GM19023 (cell line): ENCODE measurements around the gene NKD1.
"Not testable (repeated sequence)": the region's sequence is repeated elsewhere in the genome, so short reads cannot be mapped to it uniquely, and the experiment has no call there.

Experiments
- ATAC-seq: cut with Tn5 transposase; IDR thresholded peaks from one replicate; pipeline ENCODE4 v1.9.1; 2021; ENCODE audit warnings: mild to moderate bottlenecking, moderate library complexity; ENCODE audit not compliant: unreplicated experiment

Gene NKD1

GRCh38 chr16:50548125-50548908, at the start of gene NKD1:
NKD1 (plus strand) TSS chr16:50548396; CDS start chr16:50548554, 158 bp downstream.
- ATAC-seq = peak; percentile 81

GRCh38 chr16:50498431-50499155, 49.6 kb upstream of the NKD1 start:
- no peak for ATAC-seq

- ATAC-seq = no peak
These were observed 48.9 kb upstream of the NKD1 start for GRCh38 chr16:50499254-50499653.

- ATAC-seq = no peak
These were observed 47.9 kb upstream of the NKD1 start for GRCh38 chr16:50500171-50500874.

GRCh38 chr16:50501251-50501650, 46.9 kb upstream of the NKD1 start:
- ATAC-seq = no peak

GRCh38 chr16:50501986-50502615, 46.1 kb upstream of the NKD1 start:
- ATAC-seq = no peak

- no peak for ATAC-seq
These were observed 45.6 kb upstream of the NKD1 start for GRCh38 chr16:50502616-50503011.

- ATAC-seq = not testable (repeated sequence)
These were observed 44.2 kb upstream of the NKD1 start for GRCh38 chr16:50503868-50504531.

- ATAC-seq = no peak
These were observed 43.1 kb upstream of the NKD1 start for GRCh38 chr16:50505115-50505514.

- ATAC-seq = no peak
These were observed 42.3 kb upstream of the NKD1 start for GRCh38 chr16:50505714-50506542.

- no peak for ATAC-seq
These were observed 41.7 kb upstream of the NKD1 start for GRCh38 chr16:50506543-50506937.

GRCh38 chr16:50507397-50507796, 40.8 kb upstream of the NKD1 start:
- no peak for ATAC-seq

GRCh38 chr16:50509521-50510341, 38.5 kb upstream of the NKD1 start:
- ATAC-seq = no peak

- ATAC-seq = no peak
These were observed 33.0 kb upstream of the NKD1 start for GRCh38 chr16:50515218-50515617.

GRCh38 chr16:50516401-50516800, 31.8 kb upstream of the NKD1 start:
- ATAC-seq = no peak

GRCh38 chr16:50516890-50517289, 31.3 kb upstream of the NKD1 start:
- ATAC-seq = no peak

- no peak for ATAC-seq
These were observed 30.5 kb upstream of the NKD1 start for GRCh38 chr16:50517450-50518252.

- ATAC-seq = no peak
These were observed 29.2 kb upstream of the NKD1 start for GRCh38 chr16:50519001-50519400.
